Parathyroid adenoma (tissue), 2 donors: Measurements from ENCODE around the gene GPC3.

Experiments
- H2AFZ ChIP-seq: fragments of 300-600 bp; sonication (generic); one replicate; pipeline ENCODE4 v1.7.0; 2017; ENCODE audit warnings: antibody characterized with exemption, mild to moderate bottlenecking
- H3K27ac ChIP-seq: fragments of 300-600 bp; sonication (generic); one replicate; pipeline ENCODE4 v1.7.0; 2017
- H3K27me3 ChIP-seq: fragments of 300-600 bp; sonication (generic); one replicate; pipeline ENCODE4 v1.7.0; 2017; ENCODE audit warnings: low read length; ENCODE audit not compliant: control insufficient read depth, insufficient read depth
- H3K36me3 ChIP-seq: fragments of 300-600 bp; sonication (generic); one replicate; pipeline ENCODE4 v1.7.0; 2017; ENCODE audit warnings: low read length; ENCODE audit not compliant: control insufficient read depth, insufficient read depth
- H3K4me1 ChIP-seq: fragments of 300-600 bp; sonication (generic); one replicate; pipeline ENCODE4 v1.7.0; 2017; ENCODE audit warnings: control low read depth
- H3K4me2 ChIP-seq: fragments of 300-600 bp; sonication (generic); one replicate; pipeline ENCODE4 v1.7.0; 2017; ENCODE audit warnings: low read length
- H3K4me3 ChIP-seq: fragments of 300-600 bp; sonication (generic); one replicate; pipeline ENCODE4 v1.7.0; 2017; ENCODE audit warnings: low read depth, low read length
- H3K79me2 ChIP-seq: fragments of 300-600 bp; sonication (generic); one replicate; pipeline ENCODE4 v1.7.0; 2017; ENCODE audit warnings: control low read depth
- H3K9ac ChIP-seq: fragments of 300-600 bp; sonication (generic); one replicate; pipeline ENCODE4 v1.7.0; 2017; ENCODE audit warnings: mild to moderate bottlenecking
- H3K9me3 ChIP-seq: fragments of 300-600 bp; sonication (generic); one replicate; pipeline ENCODE4 v1.7.0; 2017; ENCODE audit warnings: low read length; ENCODE audit not compliant: control insufficient read depth
- CTCF ChIP-seq: fragments of 300-600 bp; sonication (generic); IDR thresholded peaks from one replicate; pipeline ENCODE4 v1.7.0; 2017; ENCODE audit warnings: antibody characterized with exemption, mild to moderate bottlenecking
- donor health status: primary hyperparathyroidism.

The GPC3 gene

GRCh38 chrX:133864236-133864635 lies 121.2 kb downstream of the GPC3 start:
- TF ChIP-seq CTCF: no peak

GRCh38 chrX:133859860-133860259 lies 125.5 kb downstream of the GPC3 start:
- no peak overlapping the region for H2AFZ ChIP-seq
- H3K36me3 ChIP-seq: no peaks in the 10 kb centered on the region
- no peak overlapping the region for H3K4me3 ChIP-seq
- no peaks in the 10 kb centered on the region for H3K9me3 ChIP-seq
- no peak for TF ChIP-seq CTCF
- H3K79me2 ChIP-seq: no peaks in the 10 kb centered on the region
- no peak overlapping the region for H3K4me2 ChIP-seq
- H3K27ac ChIP-seq: no peak overlapping the region
- no peak overlapping the region for H3K9ac ChIP-seq
- H3K27me3 ChIP-seq: no peaks in the 10 kb centered on the region
- no peaks in the 10 kb centered on the region for H3K4me1 ChIP-seq

More at GRCh38 chrX:133864236-133864635, 121.2 kb downstream of the GPC3 start:
- H2AFZ ChIP-seq: no peak overlapping the region
- no peaks in the 10 kb centered on the region for H3K79me2 ChIP-seq
- no peak overlapping the region for H3K4me3 ChIP-seq
- H3K9ac ChIP-seq: no peak overlapping the region
- no peaks in the 10 kb centered on the region for H3K4me1 ChIP-seq
- no peaks in the 10 kb centered on the region for H3K9me3 ChIP-seq
- no peak overlapping the region for H3K27ac ChIP-seq
- no peaks in the 10 kb centered on the region for H3K36me3 ChIP-seq
- no peak overlapping the region for H3K4me2 ChIP-seq
- no peaks in the 10 kb centered on the region for H3K27me3 ChIP-seq

GRCh38 chrX:133859336-133859735 lies 126.1 kb downstream of the GPC3 start:
- Histone ChIP-seq H2AFZ (no peak overlapping the region), H3K4me1 (no peaks in the 10 kb centered on the region), H3K36me3 (no peaks in the 10 kb centered on the region), H3K9me3 (no peaks in the 10 kb centered on the region), H3K4me2 (no peak overlapping the region), H3K4me3 (no peak overlapping the region), H3K27me3 (no peaks in the 10 kb centered on the region), H3K27ac (no peak overlapping the region), H3K9ac (no peak overlapping the region), H3K79me2 (no peaks in the 10 kb centered on the region)
- no peak for TF ChIP-seq CTCF

- H3K9me3 ChIP-seq: no peaks in the 10 kb centered on the region
- H3K27me3 ChIP-seq: no peaks in the 10 kb centered on the region
- no peaks in the 10 kb centered on the region for H3K4me1 ChIP-seq
- no peak overlapping the region for H3K4me2 ChIP-seq
- TF ChIP-seq CTCF: no peak
- H3K9ac ChIP-seq: no peak overlapping the region
- H3K79me2 ChIP-seq: no peaks in the 10 kb centered on the region
- H3K4me3 ChIP-seq: no peak overlapping the region
- no peak overlapping the region for H2AFZ ChIP-seq
- H3K27ac ChIP-seq: no peak overlapping the region
- no peaks in the 10 kb centered on the region for H3K36me3 ChIP-seq
Observed at GRCh38 chrX:133857640-133858269, 127.6 kb downstream of the GPC3 start.

- H3K4me2 ChIP-seq: no peak overlapping the region
- no peak overlapping the region for H2AFZ ChIP-seq
- H3K4me3 ChIP-seq: no peak overlapping the region
- no peaks in the 10 kb centered on the region for H3K36me3 ChIP-seq
- no peaks in the 10 kb centered on the region for H3K27me3 ChIP-seq
- no peak overlapping the region for H3K27ac ChIP-seq
- no peaks in the 10 kb centered on the region for H3K4me1 ChIP-seq
- TF ChIP-seq CTCF: no peak
- H3K9ac ChIP-seq: no peak overlapping the region
- H3K79me2 ChIP-seq: no peaks in the 10 kb centered on the region
- no peaks in the 10 kb centered on the region for H3K9me3 ChIP-seq
Observed at GRCh38 chrX:133856819-133857218, 128.6 kb downstream of the GPC3 start.
